K562 (cell line): Measurements from ENCODE around the gene GALNT9. TPM values are rescaled to one million over a fixed set of nuclear protein-coding genes. Genes with fewer than 3 reads are reported as not detected.

ENCODE experiments used
- CHD2 ChIP-seq: IDR thresholded peaks from 2 replicates; pipeline ENCODE4 v1.6.1; 2011; ENCODE audit warnings: low read depth, low read length
- DIDO1 ChIP-seq: fragments of 450-650 bp; IDR thresholded peaks from 2 replicates; pipeline ENCODE4 v1.6.1; 2016; ENCODE audit warnings: low read depth, missing biosample characterization, missing genetic modification characterization
- DPF2 ChIP-seq: fragments of 450-650 bp; IDR thresholded peaks from 2 replicates; pipeline ENCODE4 v1.6.1; 2016
- FOXA3 ChIP-seq, 2 experiments: fragments of 450-650 bp in 1 of 2; sonication (generic) in 1 of 2; formaldehyde crosslinking; IDR thresholded peaks in 1 of 2; conservative IDR thresholded peaks in 1 of 2; 2 replicates each; pipeline versions ENCODE4 v1.4.0 to v1.8.0; 2020 to 2022; ENCODE audit warnings: mild to moderate bottlenecking in 2 of 2, missing genetic modification reagents in 1 of 2
- HDAC3 ChIP-seq: fragments of 450-650 bp; IDR thresholded peaks from 2 replicates; pipeline ENCODE4 v1.6.1; 2018; ENCODE audit warnings: borderline replicate concordance, mild to moderate bottlenecking, moderate library complexity; ENCODE audit not compliant: partially characterized antibody
- HMGXB4 ChIP-seq: sonication (generic); formaldehyde crosslinking; IDR thresholded peaks from 2 replicates; pipeline ENCODE4 v1.8.1; 2023; ENCODE audit warnings: mild to moderate bottlenecking, missing genetic modification reagents
- MECOM ChIP-seq: fragments of 250-450 bp; sonication (Bioruptor Pico); IDR thresholded peaks from 2 replicates; pipeline ENCODE4 v1.8.0; 2022; ENCODE audit warnings: inconsistent platforms
- MIER1 ChIP-seq: fragments of 450-650 bp; IDR thresholded peaks from 2 replicates; pipeline ENCODE4 v1.6.1; 2016; ENCODE audit warnings: antibody characterized with exemption, mild to moderate bottlenecking, low read depth
- MTF1 ChIP-seq: fragments of 250-450 bp; sonication (Bioruptor Pico); IDR thresholded peaks from 2 replicates; pipeline ENCODE4 v1.9.0; 2021; ENCODE audit warnings: moderate library complexity, mild to moderate bottlenecking, inconsistent platforms, borderline replicate concordance
- SMARCA5 ChIP-seq: fragments of 450-650 bp; IDR thresholded peaks from 2 replicates; pipeline ENCODE4 v1.6.1; 2016
- SMARCC2 ChIP-seq: fragments of 450-650 bp; IDR thresholded peaks from 2 replicates; pipeline ENCODE4 v1.6.1; 2017; ENCODE audit warnings: antibody characterized with exemption, moderate library complexity, mild to moderate bottlenecking, low read depth
- STAT5B ChIP-seq: fragments of 250-450 bp; sonication (Bioruptor Pico); IDR thresholded peaks from 2 replicates; pipeline ENCODE4 v1.8.0; 2021; ENCODE audit warnings: mild to moderate bottlenecking, inconsistent platforms
- ZNF174 ChIP-seq: fragments of 250-450 bp; sonication (Bioruptor Pico); IDR thresholded peaks from 2 replicates; pipeline ENCODE4 v1.4.0; 2020; ENCODE audit warnings: mild to moderate bottlenecking
- ZNF696 ChIP-seq: fragments of 250-450 bp; sonication (Bioruptor Pico); conservative IDR thresholded peaks from 2 replicates; pipeline ENCODE4 v1.4.0; 2020; ENCODE audit warnings: mild to moderate bottlenecking, moderate library complexity
- ZNF766 ChIP-seq: fragments of 200-800 bp; sonication (Bioruptor generic); conservative IDR thresholded peaks from 2 replicates; pipeline ENCODE4 v1.6.1; 2016; ENCODE audit warnings: missing genetic modification characterization, missing compliant biosample characterization
- polyA plus RNA-seq, 8 experiments: library from polyadenylated mRNA; depleted of rRNA in 4 of 8; stranded (reverse) in 5 of 8; unstranded in 3 of 8; fragments of >200 nt; fragmentation: Nextera tagmentation in 2 of 8; fragmentation: Illumina TruSeq in 1 of 8; extraction: Ambion mirVana in 2 of 8; extraction: Trizol in 1 of 8; gene quantifications; 2 replicates each; pipeline versions ENCODE4 v1.2.1 to v1.2.3, GENCODE V29; 2011 to 2014; ENCODE audit warnings: inconsistent platforms in 1 of 8, missing spikeins in 1 of 8
- total RNA-seq, 7 experiments: library from RNA; depleted of rRNA in 6 of 7; stranded (reverse); fragments of >200 nt in 6 of 7; fragmentation: Illumina TruSeq in 2 of 7; extraction: Trizol in 2 of 7; gene quantifications; 2 replicates each; pipeline versions ENCODE4 v1.2.1 to v1.2.3, GENCODE V29; 2011 to 2021; ENCODE audit warnings: low replicate concordance in 1 of 7

The GALNT9 gene
- total and polyA plus RNA-seq, 9 of the 15 experiments (the other 6 are each of a cell fraction or from before 2014, with no cell fraction given), result not detected

- no peak for TF ChIP-seq ZNF174 (CRISPR knock-in tag)
- TF ChIP-seq HDAC3, result no peak
- TF ChIP-seq SMARCA5, result no peak
- TF ChIP-seq CHD2, result no peak
- TF ChIP-seq MIER1, result no peak
- TF ChIP-seq ZNF696 (CRISPR knock-in tag), result no peak
- TF ChIP-seq DPF2, result no peak
- TF ChIP-seq STAT5B (CRISPR knock-in tag), result no peak
- no peak for TF ChIP-seq MECOM
- TF ChIP-seq DIDO1 (tag), result no peak
- TF ChIP-seq MTF1 (CRISPR knock-in tag), result no peak
- TF ChIP-seq SMARCC2, result no peak
- no peak for TF ChIP-seq HMGXB4 (CRISPR knock-in tag)
- no peak for TF ChIP-seq ZNF766 (CRISPR knock-in tag)
- no peak for TF ChIP-seq FOXA3 (CRISPR knock-in tag; conservative IDR thresholded peaks at IDR 0.05 in 1 of 2, IDR thresholded peaks at IDR 0.05 in 1 of 2)
Observed at GRCh38 chr12:132341318-132342050, 12.1 kb upstream of the GALNT9 start (continued).
